Thyroid gland (tissue), 4 donors: ENCODE data around the gene NPM1.

Experiments used
- CTCF ChIP-seq, 6 experiments: fragments of 200-600 bp in 3 of 6; fragments of 450-650 bp in 3 of 6; sonication (generic) in 3 of 6; IDR thresholded peaks; one replicate each; pipeline ENCODE4 v1.5.1; 2016 to 2019; ENCODE audit warnings: antibody characterized with exemption in 6 of 6, mild to moderate bottlenecking in 2 of 6, inconsistent platforms in 1 of 6, moderate library complexity in 1 of 6
- POLR2A ChIP-seq, 2 donors: fragments of 450-650 bp; IDR thresholded peaks; one replicate each; pipeline ENCODE4 v1.6.1; 2017; ENCODE audit warnings: antibody characterized with exemption in 2 of 2, mild to moderate bottlenecking in 2 of 2, moderate library complexity in 1 of 2

GRCh38 chr5:171351536-171352073 is 36.0 kb upstream of the NPM1 start:
- TF ChIP-seq CTCF (IDR thresholded peaks at IDR 0.05) (no peak), POLR2A (IDR thresholded peaks at IDR 0.05) (no peak)
